Tibial nerve (tissue), 4 donors: Measurements from ENCODE around the gene ATP11A. TPM values are rescaled to one million over a fixed set of nuclear protein-coding genes. Genes with fewer than 3 reads are reported as not detected.

Experiments
- DNase-seq, 2 donors: peaks; one replicate each; pipeline ENCODE4 v3.0.0-alpha.2; 2019; ENCODE audit warnings: low spot score in 2 of 2
- H3K27ac ChIP-seq, 4 donors: fragments of 200-600 bp; sonication (generic) in 3 of 4; one replicate each; pipeline ENCODE4 v1.5.1; 2017 to 2019; ENCODE audit warnings: mild to moderate bottlenecking in 1 of 4
- H3K27me3 ChIP-seq, 2 donors: fragments of 200-600 bp; sonication (generic) in 1 of 2; one replicate each; pipeline versions ENCODE4 v1.5.1 to v1.6.0; 2017 to 2019
- H3K36me3 ChIP-seq, 3 donors: fragments of 200-600 bp; sonication (generic); one replicate each; pipeline ENCODE4 v1.5.1; 2018 to 2019
- H3K4me1 ChIP-seq, 4 donors: fragments of 200-600 bp; sonication (generic) in 3 of 4; one replicate each; pipeline ENCODE4 v1.5.1; 2017 to 2019
- H3K4me3 ChIP-seq, 4 donors: fragments of 200-600 bp; sonication (generic) in 3 of 4; one replicate each; pipeline ENCODE4 v1.5.1; 2017 to 2019; ENCODE audit warnings: mild to moderate bottlenecking in 1 of 4, moderate library complexity in 1 of 4
- H3K9me3 ChIP-seq, 4 donors: fragments of 200-600 bp; sonication (generic) in 3 of 4; one replicate each; pipeline ENCODE4 v1.5.1; 2017 to 2019
- EP300 ChIP-seq, 2 donors: sonication (generic); formaldehyde crosslinking; IDR thresholded peaks; one replicate each; pipeline ENCODE4 v1.6.1; 2017; ENCODE audit warnings: antibody characterized with exemption in 2 of 2, mild to moderate bottlenecking in 1 of 2
- POLR2A ChIP-seq, 2 donors: fragments of 450-650 bp; IDR thresholded peaks; one replicate each; pipeline ENCODE4 v1.6.1; 2017; ENCODE audit warnings: antibody characterized with exemption in 2 of 2, mild to moderate bottlenecking in 2 of 2, moderate library complexity in 2 of 2
- WGBS, 2 donors: methylation state at CpG; one replicate each; pipeline ENCODE4 v1.1.5; 2018; 5-methylcytosine and 5-hydroxymethylcytosine counted together
- total RNA-seq, 4 donors: library from RNA; depleted of rRNA; stranded (reverse); fragments of >200 nt; gene quantifications; one replicate each; pipeline ENCODE4 v1.1.0, GENCODE V29; 2016
- TF ChIP-seq, protein P1 (sequence below), 5 experiments: fragments of 200-600 bp in 3 of 5; fragments of 450-650 bp in 2 of 5; sonication (generic) in 3 of 5; IDR thresholded peaks; one replicate each; pipeline ENCODE4 v1.5.1; 2016 to 2019; ENCODE audit warnings: antibody characterized with exemption in 5 of 5, mild to moderate bottlenecking in 3 of 5, moderate library complexity in 2 of 5

The ATP11A gene
- total RNA-seq, 4 donors from 2014 or later: 24.7 to 61.5 (median 35.0) TPM

DNA sequence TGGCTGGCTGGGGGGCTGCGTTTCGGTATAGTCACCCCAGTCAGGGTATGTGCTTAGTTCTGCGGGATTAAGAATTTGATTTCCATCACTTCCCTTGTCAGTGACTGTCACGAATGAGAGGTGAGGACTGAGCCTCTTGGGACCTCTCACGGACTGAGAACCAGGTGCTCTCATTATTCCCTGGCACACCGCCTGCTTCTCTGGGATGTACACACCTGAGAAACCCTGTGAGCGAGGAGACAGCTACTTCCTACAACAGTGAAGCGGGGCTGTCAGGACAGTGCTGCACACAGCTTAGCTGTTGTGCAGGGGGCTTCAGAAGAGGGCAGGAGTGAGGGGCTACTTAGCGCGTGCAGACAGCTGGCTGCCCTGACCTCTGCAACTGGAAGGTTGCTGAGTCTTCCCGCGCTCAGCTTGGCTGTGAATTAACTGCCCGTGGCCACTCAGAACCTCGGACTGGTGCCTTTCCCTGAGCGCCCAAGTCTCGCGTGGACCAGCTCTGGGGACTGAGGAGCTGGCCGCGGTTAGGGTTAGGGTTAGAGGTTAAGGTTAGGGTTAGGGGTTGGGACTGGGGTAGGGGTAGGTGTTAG, 213.9 kb downstream of the ATP11A start:
- peaks cover 0 to 35% of the 10 kb centered on the region in 2 donors for H3K27me3 ChIP-seq
- no peaks in the 10 kb centered on the region for H3K36me3 ChIP-seq
- WGBS, 2 donors: 87 to 93% methylated on average over 15 to 19 of the region's 19 CpGs
- H3K4me1 ChIP-seq: peaks cover 0 to 8% (median 0%) of the 10 kb centered on the region in 4 donors
- no peak for DNase-seq
- H3K9me3 ChIP-seq: peaks cover 0 to 14% (median 0%) of the 10 kb centered on the region in 4 donors
- TF ChIP-seq EP300 (IDR thresholded peaks at IDR 0.05) (no peak), POLR2A (IDR thresholded peaks at IDR 0.05) (no peak)
- TF ChIP-seq, protein P1, sequence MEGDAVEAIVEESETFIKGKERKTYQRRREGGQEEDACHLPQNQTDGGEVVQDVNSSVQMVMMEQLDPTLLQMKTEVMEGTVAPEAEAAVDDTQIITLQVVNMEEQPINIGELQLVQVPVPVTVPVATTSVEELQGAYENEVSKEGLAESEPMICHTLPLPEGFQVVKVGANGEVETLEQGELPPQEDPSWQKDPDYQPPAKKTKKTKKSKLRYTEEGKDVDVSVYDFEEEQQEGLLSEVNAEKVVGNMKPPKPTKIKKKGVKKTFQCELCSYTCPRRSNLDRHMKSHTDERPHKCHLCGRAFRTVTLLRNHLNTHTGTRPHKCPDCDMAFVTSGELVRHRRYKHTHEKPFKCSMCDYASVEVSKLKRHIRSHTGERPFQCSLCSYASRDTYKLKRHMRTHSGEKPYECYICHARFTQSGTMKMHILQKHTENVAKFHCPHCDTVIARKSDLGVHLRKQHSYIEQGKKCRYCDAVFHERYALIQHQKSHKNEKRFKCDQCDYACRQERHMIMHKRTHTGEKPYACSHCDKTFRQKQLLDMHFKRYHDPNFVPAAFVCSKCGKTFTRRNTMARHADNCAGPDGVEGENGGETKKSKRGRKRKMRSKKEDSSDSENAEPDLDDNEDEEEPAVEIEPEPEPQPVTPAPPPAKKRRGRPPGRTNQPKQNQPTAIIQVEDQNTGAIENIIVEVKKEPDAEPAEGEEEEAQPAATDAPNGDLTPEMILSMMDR (IDR thresholded peaks at IDR 0.05): no peak
- no peak overlapping the region for H3K4me3 ChIP-seq
- H3K27ac ChIP-seq: no peak overlapping the region

DNA sequence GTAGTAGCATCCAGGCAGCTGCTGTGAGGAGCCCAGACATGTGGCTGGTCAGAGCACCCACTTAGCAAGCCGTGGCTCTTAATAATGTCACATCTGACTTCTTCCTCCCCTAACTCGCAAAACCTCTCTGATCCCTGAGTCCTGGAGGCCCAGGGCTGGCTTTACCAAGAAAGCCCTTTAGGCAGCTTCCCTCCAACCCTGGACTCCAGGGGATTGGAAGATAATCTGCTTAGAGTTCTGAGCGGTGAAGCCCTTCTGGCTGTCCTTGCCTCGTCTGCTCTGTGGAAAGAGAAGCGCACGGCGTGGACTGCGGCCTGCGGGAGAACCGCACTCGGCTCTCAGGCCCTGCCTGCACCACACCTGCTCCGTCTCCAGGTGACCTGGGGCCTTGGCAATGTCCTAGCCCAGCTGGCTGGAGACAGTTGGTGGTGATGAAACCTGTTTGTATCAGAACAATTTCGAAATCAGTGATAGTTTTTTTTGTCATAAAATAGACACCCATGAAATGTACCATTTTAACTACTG, 214.7 kb downstream of the ATP11A start:
- H3K27me3 ChIP-seq: peaks cover 0 to 27% of the 10 kb centered on the region in 2 donors
- H3K4me1 ChIP-seq: peaks cover 0 to 8% (median 0%) of the 10 kb centered on the region in 4 donors
- no peak overlapping the region for H3K4me3 ChIP-seq
- H3K36me3 ChIP-seq: no peaks in the 10 kb centered on the region
- no peak for DNase-seq
- TF ChIP-seq EP300 (IDR thresholded peaks at IDR 0.05) (no peak), POLR2A (IDR thresholded peaks at IDR 0.05) (no peak)
- TF ChIP-seq, protein P1 (IDR thresholded peaks at IDR 0.05): no peak
- WGBS, 2 donors: 95 to 96% methylated on average over 13 of the region's 13 CpGs
- H3K27ac ChIP-seq: no peak overlapping the region
- peaks cover 0 to 14% (median 0%) of the 10 kb centered on the region in 4 donors for H3K9me3 ChIP-seq

DNA sequence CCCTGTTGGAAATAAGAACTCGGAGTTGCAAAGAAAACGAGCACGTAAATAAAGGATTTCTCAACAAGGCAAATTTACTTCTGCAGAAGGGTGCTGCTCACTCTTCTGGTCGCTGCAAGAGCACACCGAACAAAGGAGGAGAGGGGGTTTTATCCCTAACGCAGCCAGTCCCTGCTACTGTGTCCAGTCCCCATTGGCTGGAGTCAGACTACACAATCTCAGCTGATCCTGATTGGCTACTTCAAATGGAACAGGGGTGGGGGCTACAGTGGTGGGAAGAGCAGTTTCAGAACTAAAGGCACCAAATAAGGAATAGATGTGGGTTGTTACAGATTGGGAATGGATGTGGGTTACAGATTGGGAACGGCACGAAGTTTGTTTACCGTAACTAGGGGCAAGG, 215.2 kb downstream of the ATP11A start:
- H3K27me3 ChIP-seq: peaks cover 0 to 22% of the 10 kb centered on the region in 2 donors

DNA sequence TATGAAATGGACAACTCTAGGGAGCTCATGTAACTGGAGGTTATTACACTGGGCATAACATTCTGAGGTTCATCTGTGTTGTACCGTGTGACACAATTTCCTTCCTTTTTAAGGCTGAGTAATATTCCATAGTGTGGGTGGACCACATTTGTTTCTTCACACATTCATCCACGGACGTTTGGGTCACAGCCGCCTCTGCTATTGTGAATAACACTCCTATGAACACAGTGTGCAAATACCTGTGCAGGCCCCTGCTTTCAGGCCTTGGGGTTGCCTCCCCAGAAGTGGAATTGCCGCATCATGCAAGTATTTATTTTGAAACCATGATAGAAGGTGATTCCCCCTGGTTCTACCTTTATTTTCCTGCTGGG, 215.8 kb downstream of the ATP11A start:
- Histone ChIP-seq H3K27me3 (peaks cover 0 to 18% of the 10 kb centered on the region in 2 donors), H3K4me3 (no peak overlapping the region), H3K27ac (no peak overlapping the region), H3K36me3 (no peaks in the 10 kb centered on the region), H3K9me3 (peaks cover 0 to 14% (median 0%) of the 10 kb centered on the region in 4 donors), H3K4me1 (peaks cover 0 to 8% (median 0%) of the 10 kb centered on the region in 4 donors)
- WGBS, 2 donors: 90 to 92% methylated on average over 5 of the region's 5 CpGs
- TF ChIP-seq EP300 (IDR thresholded peaks at IDR 0.05) (no peak), POLR2A (IDR thresholded peaks at IDR 0.05) (no peak)
- TF ChIP-seq, protein P1 (IDR thresholded peaks at IDR 0.05): no peak
- no peak for DNase-seq

More for the DNA sequence above, 215.2 kb downstream of the ATP11A start:
- peaks cover 0 to 14% (median 0%) of the 10 kb centered on the region in 4 donors for H3K9me3 ChIP-seq
- no peaks in the 10 kb centered on the region for H3K36me3 ChIP-seq
- no peak for DNase-seq
- H3K4me3 ChIP-seq: no peak overlapping the region
- 95 to 96% methylated on average over 9 of the region's 9 CpGs for WGBS, 2 donors
- H3K27ac ChIP-seq: no peak overlapping the region
- H3K4me1 ChIP-seq: peaks cover 0 to 8% (median 0%) of the 10 kb centered on the region in 4 donors
- TF ChIP-seq, protein P1 (IDR thresholded peaks at IDR 0.05): no peak

DNA sequence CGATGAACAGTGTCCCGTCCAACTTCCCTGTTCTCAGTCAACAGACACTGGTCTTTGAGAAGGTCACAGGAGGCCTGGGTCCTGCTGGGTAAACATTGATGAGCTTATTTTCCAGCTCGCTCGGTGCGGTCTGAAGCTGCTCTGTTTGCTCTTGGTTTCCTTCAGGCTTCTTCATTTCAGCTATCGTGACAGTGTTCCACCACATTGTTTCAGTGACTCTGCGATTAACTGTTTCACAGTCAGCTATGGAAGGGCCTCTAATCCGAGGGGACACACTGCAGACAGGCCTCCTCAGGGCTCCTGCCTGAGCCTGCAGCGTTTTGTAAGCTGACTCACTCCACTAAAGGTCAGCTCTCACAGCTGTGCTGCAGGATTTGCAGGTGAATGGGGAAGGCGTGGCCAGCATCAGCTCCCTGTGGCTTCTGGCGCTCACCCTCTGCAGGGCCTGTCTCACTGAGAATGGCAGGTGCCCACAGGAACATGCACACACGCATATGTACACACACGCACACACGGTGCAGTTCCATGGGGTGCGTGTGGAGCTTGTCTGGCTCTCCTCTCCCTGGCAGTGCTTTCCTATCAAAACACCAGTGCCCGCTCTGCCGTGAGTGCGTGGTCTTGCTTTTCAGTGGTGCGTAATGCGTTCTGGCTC, 216.3 kb downstream of the ATP11A start:
- no peak overlapping the region for H3K27ac ChIP-seq
- no peak overlapping the region for H3K4me3 ChIP-seq
- no peaks in the 10 kb centered on the region for H3K36me3 ChIP-seq
- WGBS, 2 donors: 78 to 83% methylated on average over 19 to 20 of the region's 20 CpGs
- peaks cover 0 to 8% (median 0%) of the 10 kb centered on the region in 4 donors for H3K4me1 ChIP-seq
- DNase-seq: no peak
- peaks cover 0 to 19% of the 10 kb centered on the region in 2 donors for H3K27me3 ChIP-seq
- TF ChIP-seq, protein P1 (IDR thresholded peaks at IDR 0.05): no peak
- H3K9me3 ChIP-seq: peaks cover 0 to 14% (median 0%) of the 10 kb centered on the region in 4 donors
